H9 (cell line): ENCODE results near the gene KLHL5. TPM values are rescaled to one million over a fixed set of nuclear protein-coding genes. Genes with fewer than 3 reads are reported as not detected.

ENCODE experiments used
- DNase-seq: peaks from one replicate; pipeline ENCODE4 v3.0.0-alpha.2; 2017
- H2AFZ ChIP-seq: one replicate; pipeline ENCODE4 v1.6.1; 2013; ENCODE audit warnings: mild to moderate bottlenecking, low read length, control low read depth, moderate library complexity
- H2AK5ac ChIP-seq: 2 replicates; pipeline ENCODE4 v1.6.1; 2013; ENCODE audit warnings: low read length, control low read depth, mixed read lengths; ENCODE audit not compliant: insufficient read length
- H2BK120ac ChIP-seq: one replicate; pipeline ENCODE4 v1.6.1; 2013; ENCODE audit warnings: low read depth, mild to moderate bottlenecking, low read length, control low read depth, inconsistent platforms; ENCODE audit not compliant: poor library complexity, severe bottlenecking
- H2BK12ac ChIP-seq: 2 replicates; pipeline ENCODE4 v1.6.1; 2013; ENCODE audit warnings: low read length, control low read depth, mixed read lengths, low read depth; ENCODE audit not compliant: insufficient read length
- H2BK15ac ChIP-seq: 2 replicates; pipeline ENCODE4 v1.6.1; 2013; ENCODE audit warnings: low read depth, low read length, control low read depth
- H2BK20ac ChIP-seq: one replicate; pipeline ENCODE4 v1.6.1; 2013; ENCODE audit warnings: low read depth, mild to moderate bottlenecking, low read length, control low read depth, inconsistent platforms; ENCODE audit not compliant: poor library complexity, severe bottlenecking
- H2BK5ac ChIP-seq: 2 replicates; pipeline ENCODE4 v1.6.1; 2013; ENCODE audit warnings: low read length, control low read depth, mixed read lengths; ENCODE audit not compliant: insufficient read length
- H3K14ac ChIP-seq: 2 replicates; pipeline ENCODE4 v1.6.1; 2013; ENCODE audit warnings: low read length, control low read depth; ENCODE audit not compliant: insufficient read depth
- H3K18ac ChIP-seq: 2 replicates; pipeline ENCODE4 v1.6.1; 2013; ENCODE audit warnings: low read depth, mild to moderate bottlenecking, mixed read lengths, low read length, control low read depth; ENCODE audit not compliant: insufficient read length
- H3K23ac ChIP-seq: 2 replicates; pipeline ENCODE4 v1.6.1; 2013; ENCODE audit warnings: low read length, control low read depth, mixed read lengths, low read depth; ENCODE audit not compliant: insufficient read length
- H3K23me2 ChIP-seq: 2 replicates; pipeline ENCODE4 v1.6.1; 2013; ENCODE audit warnings: low read depth, mild to moderate bottlenecking, mixed read lengths, low read length, control low read depth; ENCODE audit not compliant: insufficient read length, poor library complexity, severe bottlenecking
- H3K27ac ChIP-seq: 2 replicates; pipeline ENCODE4 v1.5.1; 2013; ENCODE audit warnings: low read length, control low read depth, mixed read lengths, low read depth; ENCODE audit not compliant: insufficient read length
- H3K27me3 ChIP-seq: 2 replicates; pipeline ENCODE4 v1.6.1; 2013; ENCODE audit warnings: low read length, control low read depth, inconsistent platforms; ENCODE audit not compliant: insufficient read depth
- H3K4ac ChIP-seq: 2 replicates; pipeline ENCODE4 v1.6.1; 2013; ENCODE audit warnings: low read depth, mild to moderate bottlenecking, control low read depth, inconsistent platforms, low read length, moderate library complexity
- H3K4me1 ChIP-seq: 2 replicates; pipeline ENCODE4 v1.6.1; 2013; ENCODE audit warnings: low read length, control low read depth, inconsistent platforms; ENCODE audit not compliant: insufficient read depth
- H3K4me2 ChIP-seq: 2 replicates; pipeline ENCODE4 v1.6.1; 2013; ENCODE audit warnings: low read length, control low read depth, mixed read lengths; ENCODE audit not compliant: insufficient read length, insufficient read depth
- H3K56ac ChIP-seq: 2 replicates; pipeline ENCODE4 v1.6.1; 2013; ENCODE audit warnings: low read depth, mild to moderate bottlenecking, mixed read lengths, low read length, control low read depth; ENCODE audit not compliant: insufficient read length
- H3K79me1 ChIP-seq: 2 replicates; pipeline ENCODE4 v1.6.1; 2013; ENCODE audit warnings: low read depth, mild to moderate bottlenecking, moderate library complexity, low read length, control low read depth, inconsistent platforms; ENCODE audit not compliant: insufficient read depth, poor library complexity, severe bottlenecking
- H3K79me2 ChIP-seq: 2 replicates; pipeline ENCODE4 v1.6.1; 2013; ENCODE audit warnings: low read length, control low read depth, inconsistent platforms; ENCODE audit not compliant: insufficient read depth
- H3K9ac ChIP-seq: 2 replicates; pipeline ENCODE4 v1.6.1; 2013; ENCODE audit warnings: low read length, control low read depth, mixed read lengths; ENCODE audit not compliant: insufficient read length; ENCODE audit errors: extremely low read depth
- H3K9me3 ChIP-seq: one replicate; pipeline ENCODE4 v1.6.1; 2013; ENCODE audit warnings: low read depth, low read length, inconsistent platforms; ENCODE audit not compliant: control insufficient read depth
- H3T11ph ChIP-seq: one replicate; pipeline ENCODE4 v1.6.1; 2013; ENCODE audit warnings: mild to moderate bottlenecking, low read length, control low read depth, inconsistent platforms
- H4K20me1 ChIP-seq: one replicate; pipeline ENCODE4 v1.6.1; 2013; ENCODE audit not compliant: control insufficient read depth, insufficient read length, insufficient read depth
- H4K5ac ChIP-seq: 2 replicates; pipeline ENCODE4 v1.6.1; 2013; ENCODE audit warnings: low read depth, mild to moderate bottlenecking, mixed read lengths, low read length, control low read depth; ENCODE audit not compliant: insufficient read length
- H4K8ac ChIP-seq: replicated peaks from 2 replicates; pipeline ENCODE4 v1.6.1; 2013; ENCODE audit warnings: low read length, control low read depth, mixed read lengths, low read depth; ENCODE audit not compliant: insufficient read length
- H4K91ac ChIP-seq: 2 replicates; pipeline ENCODE4 v1.6.1; 2013; ENCODE audit warnings: low read depth, mild to moderate bottlenecking, moderate library complexity, mixed read lengths, low read length, control low read depth; ENCODE audit not compliant: insufficient read length
- H3K27ac Mint-ChIP-seq, 3 experiments: 2 replicates in 2 of 3; 3 replicates in 1 of 3; pipeline ENCODE4 v1.8.0; 2020 to 2021; ENCODE audit warnings: mixed read lengths in 3 of 3, mild to moderate bottlenecking in 1 of 3, moderate library complexity in 1 of 3
- H3K27me3 Mint-ChIP-seq: 2 replicates; pipeline ENCODE4 v1.8.0; 2021; ENCODE audit warnings: low read depth, mild to moderate bottlenecking, moderate library complexity, mixed read lengths
- H3K36me3 Mint-ChIP-seq, 3 experiments: 2 replicates in 2 of 3; 3 replicates in 1 of 3; pipeline ENCODE4 v1.8.0; 2020 to 2021; ENCODE audit warnings: low read depth in 3 of 3, mixed read lengths in 3 of 3; ENCODE audit not compliant: insufficient read depth in 1 of 3
- H3K4me1 Mint-ChIP-seq, 2 experiments: 2 replicates each; pipeline ENCODE4 v1.8.0; 2020; ENCODE audit warnings: mixed read lengths in 2 of 2
- H3K4me3 Mint-ChIP-seq, 2 experiments: 2 replicates in 1 of 2; 3 replicates in 1 of 2; pipeline ENCODE4 v1.8.0; 2020 to 2021; ENCODE audit warnings: mild to moderate bottlenecking in 2 of 2, mixed read lengths in 2 of 2, moderate library complexity in 1 of 2
- H3K9me3 Mint-ChIP-seq, 2 experiments: 2 replicates in 1 of 2; 3 replicates in 1 of 2; pipeline ENCODE4 v1.8.0; 2020; ENCODE audit warnings: mild to moderate bottlenecking in 2 of 2, mixed read lengths in 2 of 2, moderate library complexity in 1 of 2
- CTCF ChIP-seq: fragments of 200-600 bp; sonication (generic); conservative IDR thresholded peaks from 3 replicates; pipeline ENCODE4 v1.8.0; 2021; ENCODE audit warnings: antibody characterized with exemption, mild to moderate bottlenecking
- WGBS: extraction: QIAGEN DNeasy Blood & Tissue Kit; methylation state at CpG from one replicate; pipeline ENCODE4 v1.1.7; 2013; ENCODE audit warnings: missing lambda C conversion rate, low lambda C conversion rate, mixed read lengths; ENCODE audit not compliant: insufficient read length; ENCODE audit errors: extremely low coverage; 5-methylcytosine and 5-hydroxymethylcytosine counted together
- total RNA-seq: library from RNA; stranded (reverse); gene quantifications from 2 replicates; pipeline ENCODE4 v1.2.1, GENCODE V29; 2021

Gene KLHL5
- total RNA-seq, 1 experiment from 2014 or later, result 16.8 TPM

DNA sequence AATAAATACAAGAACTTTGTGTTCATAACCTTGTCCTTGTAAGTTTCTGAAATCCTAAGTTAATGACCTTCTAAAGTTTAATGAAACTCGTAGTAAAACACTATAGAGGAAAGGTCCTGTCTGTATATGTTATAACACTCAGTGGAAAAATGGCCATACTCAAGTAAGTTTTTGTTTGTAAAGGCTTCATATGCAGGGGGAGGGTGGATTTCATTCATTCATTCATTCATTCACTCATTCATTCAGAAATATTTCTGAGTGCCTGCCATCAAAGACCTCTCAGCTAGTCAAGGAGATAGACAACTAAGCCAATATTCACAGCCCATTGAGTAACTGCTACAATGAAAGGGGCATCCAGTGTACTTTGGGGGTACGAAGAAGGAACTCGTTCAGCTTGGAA is 22.9 kb upstream of the KLHL5 start:
- Mint-ChIP-seq H3K9me3 (no peaks in the 10 kb centered on the region), H3K36me3 (no peaks in the 10 kb centered on the region), H3K27me3 (no peaks in the 10 kb centered on the region), H3K27ac (no peak overlapping the region), H3K4me3 (no peak overlapping the region), H3K4me1 (peaks cover 23 to 24% of the 10 kb centered on the region in 2 experiments)
- Histone ChIP-seq H4K20me1 (no peaks in the 10 kb centered on the region), H3K4me2 (no peak overlapping the region), H4K5ac (no peak overlapping the region), H3K9me3 (no peaks in the 10 kb centered on the region), H3K27me3 (no peaks in the 10 kb centered on the region), H4K91ac (no peak overlapping the region), H2BK20ac (no peak overlapping the region), H3K27ac (no peak overlapping the region), H4K8ac (no peak overlapping the region), H2BK12ac (no peak overlapping the region), H2AFZ (no peak overlapping the region), H3K4ac (no peak overlapping the region), H3K56ac (no peak overlapping the region), H2AK5ac (no peak overlapping the region), H2BK15ac (no peak overlapping the region), H3K23me2 (no peaks in the 10 kb centered on the region), H2BK5ac (no peak overlapping the region), H2BK120ac (no peak overlapping the region), H3T11ph (no peak overlapping the region), H3K18ac (no peak overlapping the region), H3K23ac (no peak overlapping the region), H3K79me2 (no peaks in the 10 kb centered on the region), H3K4me1 (peaks cover 2% of the 10 kb centered on the region; the same call in 1 of the 2 replicates), H3K9ac (no peak overlapping the region), H3K14ac (no peak overlapping the region), H3K79me1 (no peaks in the 10 kb centered on the region)
- no peak for DNase-seq
- WGBS, result no CpG with 5 or more reads among the region's 3 CpGs
- TF ChIP-seq CTCF, result no peak
